ENCODE data around the gene FAM3C. TPM values are rescaled to one million over a fixed set of nuclear protein-coding genes. Genes with fewer than 3 reads are reported as not detected.

Gene FAM3C
- polyA plus RNA-seq, 1 donor from 2014 or later: 61.8 TPM

GRCh38 chr7:121406461-121406860 is 10.4 kb upstream of the FAM3C start:
- no peak overlapping the region for H3K9ac ChIP-seq (ENCODE audit: low read length)
- no peaks in the 10 kb centered on the region for H3K9me3 ChIP-seq (ENCODE audit: low read length)
- H3K27ac ChIP-seq (ENCODE audit: low read length): no peak overlapping the region
- H3K36me3 ChIP-seq (ENCODE audit: insufficient read depth, low read length): no peaks in the 10 kb centered on the region
- H2AFZ ChIP-seq (ENCODE audit: low read depth, low read length): no peak overlapping the region
- no peaks in the 10 kb centered on the region for H3K9me2 ChIP-seq (ENCODE audit: insufficient read depth, low read length)
- no peaks in the 10 kb centered on the region for H3K79me2 ChIP-seq (replicated peaks; ENCODE audit: insufficient read depth, low read length)
- H3K27me3 ChIP-seq (ENCODE audit: insufficient read depth, low read depth, low read length): no peaks in the 10 kb centered on the region
- H3K4me3 ChIP-seq (ENCODE audit: low read length): no peak overlapping the region
- no peaks in the 10 kb centered on the region for H3F3A ChIP-seq (ENCODE audit: insufficient read depth, low read length, poor library complexity, severe bottlenecking)
- no peak for TF ChIP-seq POLR2AphosphoS5 (IDR thresholded peaks at IDR 0.05)
- no peak for TF ChIP-seq TAF1 (IDR thresholded peaks at IDR 0.05; ENCODE audit: low read depth)
- TF ChIP-seq RAD21 (conservative IDR thresholded peaks at IDR 0.05): no peak
- no peak for TF ChIP-seq MXI1 (conservative IDR thresholded peaks at IDR 0.05; ENCODE audit: poor library complexity, severe bottlenecking)
- no peak for TF ChIP-seq REST (IDR thresholded peaks at IDR 0.05; ENCODE audit: borderline replicate concordance)
- no peak for TF ChIP-seq EZH2 (IDR thresholded peaks at IDR 0.05; ENCODE audit: borderline replicate concordance, insufficient read depth, low read length, poor library complexity, severe bottlenecking)
- no peak for TF ChIP-seq EP300 (conservative IDR thresholded peaks at IDR 0.05; ENCODE audit: poor library complexity, severe bottlenecking)
- TF ChIP-seq SMC3 (conservative IDR thresholded peaks at IDR 0.05; ENCODE audit: poor library complexity): no peak
- TF ChIP-seq CTCF (IDR thresholded peaks at IDR 0.05; ENCODE audit: poor library complexity, severe bottlenecking): no peak
- H3K4me2 ChIP-seq (ENCODE audit: low read length): no peak overlapping the region
- H4K20me1 ChIP-seq (ENCODE audit: insufficient read depth): no peaks in the 10 kb centered on the region

GRCh38 chr7:121404348-121404747 is 8.2 kb upstream of the FAM3C start:
- H3K4me2 ChIP-seq (ENCODE audit: low read length): no peak overlapping the region
- H3K4me3 ChIP-seq (ENCODE audit: low read length): no peak overlapping the region
- TF ChIP-seq RAD21 (conservative IDR thresholded peaks at IDR 0.05) (no peak), TAF1 (IDR thresholded peaks at IDR 0.05; ENCODE audit: low read depth) (no peak), EP300 (conservative IDR thresholded peaks at IDR 0.05; ENCODE audit: poor library complexity, severe bottlenecking) (no peak), MXI1 (conservative IDR thresholded peaks at IDR 0.05; ENCODE audit: poor library complexity, severe bottlenecking) (no peak), REST (IDR thresholded peaks at IDR 0.05; ENCODE audit: borderline replicate concordance) (no peak), CTCF (IDR thresholded peaks at IDR 0.05; ENCODE audit: poor library complexity, severe bottlenecking) (no peak), EZH2 (IDR thresholded peaks at IDR 0.05; ENCODE audit: borderline replicate concordance, insufficient read depth, low read length, poor library complexity, severe bottlenecking) (no peak), POLR2AphosphoS5 (IDR thresholded peaks at IDR 0.05) (no peak), SMC3 (conservative IDR thresholded peaks at IDR 0.05; ENCODE audit: poor library complexity) (no peak)
- H3K9me3 ChIP-seq (ENCODE audit: low read length): no peaks in the 10 kb centered on the region
- H3F3A ChIP-seq (ENCODE audit: insufficient read depth, low read length, poor library complexity, severe bottlenecking): no peaks in the 10 kb centered on the region
- no peaks in the 10 kb centered on the region for H4K20me1 ChIP-seq (ENCODE audit: insufficient read depth)
- H3K36me3 ChIP-seq (ENCODE audit: insufficient read depth, low read length): no peaks in the 10 kb centered on the region
- H3K79me2 ChIP-seq (replicated peaks; ENCODE audit: insufficient read depth, low read length): no peaks in the 10 kb centered on the region
- H3K27me3 ChIP-seq (ENCODE audit: insufficient read depth, low read depth, low read length): no peaks in the 10 kb centered on the region
- H3K9ac ChIP-seq (ENCODE audit: low read length): no peak overlapping the region
- H2AFZ ChIP-seq (ENCODE audit: low read depth, low read length): no peak overlapping the region
- H3K27ac ChIP-seq (ENCODE audit: low read length): peak overlapping the region; percentile 25
- H3K9me2 ChIP-seq (ENCODE audit: insufficient read depth, low read length): no peaks in the 10 kb centered on the region
